ENCODE results near the gene CLPSL2.

DNA sequence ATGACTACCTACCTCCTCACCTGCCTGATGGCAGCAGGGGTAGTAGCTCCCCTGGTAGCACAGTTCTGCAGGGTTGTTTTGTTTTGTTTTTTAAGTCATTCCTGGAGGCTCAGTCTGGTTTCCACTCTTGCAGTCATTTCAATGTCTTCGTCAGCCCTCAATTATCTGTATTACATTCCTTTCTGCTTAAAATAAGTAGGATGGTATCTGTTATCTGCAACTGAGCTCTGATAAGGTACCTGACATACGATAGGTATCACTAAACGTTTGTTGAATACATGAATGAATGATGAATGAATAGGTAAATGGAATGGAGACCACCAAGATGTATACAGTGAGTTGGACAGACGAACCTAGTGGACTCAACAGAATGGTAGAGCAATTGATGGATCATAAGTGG is 7.2 kb upstream of the CLPSL2 start:
- no peak for TF ChIP-seq TEAD4 (IDR thresholded peaks at IDR 0.05)
- no peak for TF ChIP-seq USF1 (IDR thresholded peaks at IDR 0.05)
- no peak for TF ChIP-seq REST (IDR thresholded peaks at IDR 0.05; ENCODE audit: low read depth)
- no peak for TF ChIP-seq RAD21 (IDR thresholded peaks at IDR 0.05; ENCODE audit: low read depth)
- no peak for TF ChIP-seq EP300 (IDR thresholded peaks at IDR 0.05; ENCODE audit: borderline replicate concordance)
- TF ChIP-seq YY1 (IDR thresholded peaks at IDR 0.05; ENCODE audit: low read depth): no peak
- no peak for TF ChIP-seq EGR1 (IDR thresholded peaks at IDR 0.05)
- TF ChIP-seq FOXM1 (IDR thresholded peaks at IDR 0.05; ENCODE audit: borderline replicate concordance, low read depth): no peak
- TF ChIP-seq CEBPB (IDR thresholded peaks at IDR 0.05): no peak
- no peak for TF ChIP-seq TAF1 (IDR thresholded peaks at IDR 0.05; ENCODE audit: low read depth)
- TF ChIP-seq TCF12 (IDR thresholded peaks at IDR 0.05; ENCODE audit: low read depth): no peak
- TF ChIP-seq CREB1 (IDR thresholded peaks at IDR 0.05; ENCODE audit: low read depth): no peak
- TF ChIP-seq NFIC (IDR thresholded peaks at IDR 0.05): no peak
- no peak for TF ChIP-seq MAX (IDR thresholded peaks at IDR 0.05)

Measured in Ishikawa (cell line).